Endothelial cell of umbilical vein (primary cell): Measurements from ENCODE around the gene TSPO. TPM values are rescaled to one million over a fixed set of nuclear protein-coding genes. Genes with fewer than 3 reads are reported as not detected.

Experiments used
- BruUV-seq: library from RNA; stranded (reverse); fragments of 400-500 nt; replicated peaks from 2 replicates; lab custom pipeline; 2021; lab: Mats Ljungman, UMichigan
- CTCF ChIA-PET: fragments of 300-600, 350-600 bp; sonication (Branson Sonifier 250); formaldehyde crosslinking; loops from one replicate; lab custom pipeline; 2021; ENCODE audit warnings: antibody characterized with exemption, inconsistent platforms; lab: Charles Lee
- POLR2A ChIA-PET: fragments of 300-600, 350-600 bp; sonication (Branson Sonifier 250); formaldehyde crosslinking; loops from one replicate; lab custom pipeline; 2021; ENCODE audit warnings: antibody characterized with exemption, inconsistent platforms; lab: Charles Lee
- DNase-seq: peaks from one replicate; pipeline ENCODE4 v3.0.0-alpha.2; 2011; ENCODE audit warnings: low read depth, low spot score
- FAIRE-seq: peaks from 2 replicates; lab custom pipeline; 2011; peaks lifted over from hg19 to GRCh38; lab: Jason Lieb, UNC
- H2AFZ ChIP-seq: 2 replicates; pipeline ENCODE4 v1.6.0; 2012; ENCODE audit warnings: low read depth, low read length, control low read depth, inconsistent platforms
- H3K27ac ChIP-seq: 2 replicates; pipeline ENCODE4 v1.5.1; 2011; ENCODE audit warnings: low read depth, mild to moderate bottlenecking, control low read depth, low read length, moderate library complexity; ENCODE audit not compliant: insufficient read depth
- H3K27me3 ChIP-seq, 2 experiments: 2 replicates each; pipeline versions ENCODE4 v1.6.0 to v1.6.1; 2011; ENCODE audit warnings: low read length in 2 of 2, mixed read lengths in 1 of 2; ENCODE audit not compliant: control insufficient read depth in 2 of 2, insufficient read depth in 2 of 2
- H3K36me3 ChIP-seq, 2 experiments: 2 replicates in 1 of 2; 3 replicates in 1 of 2; pipeline ENCODE4 v1.5.1; 2011; ENCODE audit warnings: low read length in 2 of 2, mild to moderate bottlenecking in 1 of 2, moderate library complexity in 1 of 2; ENCODE audit not compliant: control insufficient read depth in 2 of 2, insufficient read depth in 2 of 2; ENCODE audit errors: extremely low read depth in 1 of 2
- H3K4me1 ChIP-seq: 3 replicates; pipeline ENCODE4 v1.5.1; 2011; ENCODE audit warnings: mild to moderate bottlenecking, low read length; ENCODE audit not compliant: control insufficient read depth, insufficient read depth; ENCODE audit errors: extremely low read depth
- H3K4me2 ChIP-seq: 2 replicates; pipeline ENCODE4 v1.6.1; 2011; ENCODE audit warnings: low read length, control low read depth, mixed read lengths; ENCODE audit not compliant: insufficient read depth
- H3K4me3 ChIP-seq, 3 experiments: fragments of 200-600 bp in 1 of 3; sonication (generic), shearing (Covaris generic) in 1 of 3; replicated peaks in 1 of 3; 2 replicates each; pipeline ENCODE4 v1.5.1; 2011 to 2016; ENCODE audit warnings: control low read depth in 3 of 3, low read length in 3 of 3, mild to moderate bottlenecking in 2 of 3, inconsistent platforms in 1 of 3, low read depth in 1 of 3, moderate library complexity in 1 of 3; ENCODE audit not compliant: insufficient read depth in 1 of 3
- H3K79me2 ChIP-seq: 2 replicates; pipeline ENCODE4 v1.6.0; 2012; ENCODE audit warnings: low read length, inconsistent platforms; ENCODE audit not compliant: control insufficient read depth, insufficient read depth
- H3K9ac ChIP-seq: replicated peaks from 2 replicates; pipeline ENCODE3; 2011; ENCODE audit warnings: low read length, control low read depth; ENCODE audit not compliant: insufficient read depth; ENCODE audit errors: extremely low read depth
- H3K9me1 ChIP-seq: replicated peaks from 3 replicates; pipeline ENCODE4 v1.6.0; 2011; ENCODE audit warnings: mild to moderate bottlenecking, low read length; ENCODE audit not compliant: control insufficient read depth, insufficient read depth; ENCODE audit errors: extremely low read depth
- H3K9me3 ChIP-seq: replicated peaks from 2 replicates; pipeline ENCODE4 v1.5.1; 2012; ENCODE audit warnings: low read length, inconsistent platforms; ENCODE audit not compliant: control insufficient read depth, insufficient read depth
- H4K20me1 ChIP-seq: replicated peaks from 2 replicates; pipeline ENCODE3; 2011; ENCODE audit warnings: mild to moderate bottlenecking, low read length; ENCODE audit not compliant: control insufficient read depth, insufficient read depth; ENCODE audit errors: extremely low read depth
- EZH2 ChIP-seq: IDR thresholded peaks from 2 replicates; pipeline ENCODE4 v1.6.1; 2012; ENCODE audit warnings: borderline replicate concordance, low read depth, mild to moderate bottlenecking, moderate library complexity, low read length, inconsistent platforms; ENCODE audit not compliant: severe bottlenecking
- FOS ChIP-seq: IDR thresholded peaks from 2 replicates; pipeline ENCODE4 v1.6.1; 2011; ENCODE audit warnings: mild to moderate bottlenecking, low read length, moderate library complexity, borderline replicate concordance; ENCODE audit not compliant: insufficient read depth
- GATA2 ChIP-seq: IDR thresholded peaks from 2 replicates; pipeline ENCODE4 v1.7.0; 2011; ENCODE audit warnings: low read depth, mild to moderate bottlenecking, moderate library complexity, mixed read lengths, low read length; ENCODE audit not compliant: insufficient read length, insufficient read depth
- JUN ChIP-seq: IDR thresholded peaks from 2 replicates; pipeline ENCODE4 v1.6.1; 2011; ENCODE audit warnings: borderline replicate concordance, low read depth; ENCODE audit not compliant: insufficient read length, insufficient read depth
- MYC ChIP-seq: IDR thresholded peaks from one replicate; pipeline ENCODE4 v1.6.1; 2011; ENCODE audit warnings: mild to moderate bottlenecking, low read depth, low read length
- POLR2A ChIP-seq: IDR thresholded peaks from 2 replicates; pipeline ENCODE4 v1.6.1; 2012; ENCODE audit warnings: low read depth, mild to moderate bottlenecking, control low read depth, low read length
- POLR2AphosphoS5 ChIP-seq: IDR thresholded peaks from 2 replicates; pipeline ENCODE4 v1.6.1; 2012; ENCODE audit warnings: low read depth, mild to moderate bottlenecking, control low read depth, low read length, moderate library complexity; ENCODE audit not compliant: insufficient read depth
- dilution Hi-C: fragments of 300-500 bp; cut with MboI; formaldehyde crosslinking; loops from one replicate; pipeline ENCODE4 v1.15.0; 2019; ENCODE audit warnings: low sequenced_read_pairs; ENCODE audit not compliant: extremely low pct_ligation_motif_present
- intact Hi-C: fragments of 100-400 bp; cut with micrococcal nuclease; formaldehyde crosslinking; loops from one replicate; pipeline ENCODE4 v1.10.0; 2022
- polyA plus RNA-seq, 4 experiments: library from polyadenylated mRNA; depleted of rRNA in 3 of 4; stranded (reverse) in 3 of 4; unstranded in 1 of 4; fragments of >200 nt; gene quantifications; 2 replicates each; pipeline versions ENCODE4 v1.2.1 to v1.2.3, GENCODE V29; 2011 to 2012; ENCODE audit warnings: missing spikeins in 1 of 4
- total RNA-seq: library from RNA; stranded (reverse); gene quantifications from 2 replicates; pipeline ENCODE4 v1.2.3, GENCODE V29; 2021
- TF ChIP-seq, protein P1 (sequence below), 2 donors: IDR thresholded peaks; 1 replicate in 1 of 2; 2 replicates in 1 of 2; pipeline ENCODE4 v1.5.1; 2011; ENCODE audit warnings: low read length in 2 of 2, mild to moderate bottlenecking in 2 of 2, moderate library complexity in 2 of 2, control low read depth in 1 of 2, inconsistent platforms in 1 of 2, low read depth in 1 of 2; ENCODE audit not compliant: insufficient read depth in 1 of 2; ENCODE audit errors: extremely low read depth in 1 of 2
- TF ChIP-seq, protein P2 (sequence below): IDR thresholded peaks from 2 replicates; pipeline ENCODE4 v1.6.1; 2011; ENCODE audit not compliant: insufficient read depth, insufficient read length

Gene TSPO
- total and polyA plus RNA-seq, 2 donors (not counting 3 experiments of a cell fraction or from before 2014, with no cell fraction given), result 328 to 720 TPM

DNA sequence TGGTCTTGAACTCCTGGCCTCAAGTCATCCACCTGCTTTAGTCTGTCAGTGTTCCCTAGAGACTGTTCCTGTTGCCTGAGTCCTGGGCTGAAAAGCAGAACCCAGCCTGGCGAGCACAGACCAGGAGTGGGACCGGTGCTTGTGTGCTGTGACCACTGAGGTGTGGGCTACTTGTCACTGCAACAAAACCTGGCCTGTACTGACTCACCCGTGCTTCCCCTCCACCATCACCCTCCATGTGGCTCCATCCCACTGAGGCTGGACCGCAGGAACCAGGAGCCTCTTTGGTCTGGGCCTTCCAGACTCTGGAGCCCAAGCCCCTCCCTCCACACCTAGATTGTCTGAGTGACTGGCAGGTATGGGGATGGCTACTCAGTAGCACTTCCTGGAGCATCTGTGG is 16.8 kb upstream of the TSPO start:
- Histone ChIP-seq H3K9me3 (no peaks in the 10 kb centered on the region), H3K4me3 (no peak overlapping the region), H2AFZ (no peak overlapping the region), H4K20me1 (no peaks in the 10 kb centered on the region), H3K4me2 (no peak overlapping the region), H3K36me3 (peaks cover 0 to 23% of the 10 kb centered on the region in 2 experiments), H3K9ac (no peak overlapping the region), H3K27me3 (no peaks in the 10 kb centered on the region), H3K9me1 (no peaks in the 10 kb centered on the region), H3K4me1 (no peaks in the 10 kb centered on the region), H3K79me2 (no peaks in the 10 kb centered on the region), H3K27ac (no peak overlapping the region)
- dilution Hi-C loops, result no loop called here
- no peak for FAIRE-seq
- CTCF ChIA-PET, result interaction anchor here (4.4 kb wide), 1 partner anchor 25 kb away, joined by 17 read pairs; the partner anchor contains the start of gene BIK
- intact Hi-C loops, result no loop called here
- TF ChIP-seq, protein P1, sequence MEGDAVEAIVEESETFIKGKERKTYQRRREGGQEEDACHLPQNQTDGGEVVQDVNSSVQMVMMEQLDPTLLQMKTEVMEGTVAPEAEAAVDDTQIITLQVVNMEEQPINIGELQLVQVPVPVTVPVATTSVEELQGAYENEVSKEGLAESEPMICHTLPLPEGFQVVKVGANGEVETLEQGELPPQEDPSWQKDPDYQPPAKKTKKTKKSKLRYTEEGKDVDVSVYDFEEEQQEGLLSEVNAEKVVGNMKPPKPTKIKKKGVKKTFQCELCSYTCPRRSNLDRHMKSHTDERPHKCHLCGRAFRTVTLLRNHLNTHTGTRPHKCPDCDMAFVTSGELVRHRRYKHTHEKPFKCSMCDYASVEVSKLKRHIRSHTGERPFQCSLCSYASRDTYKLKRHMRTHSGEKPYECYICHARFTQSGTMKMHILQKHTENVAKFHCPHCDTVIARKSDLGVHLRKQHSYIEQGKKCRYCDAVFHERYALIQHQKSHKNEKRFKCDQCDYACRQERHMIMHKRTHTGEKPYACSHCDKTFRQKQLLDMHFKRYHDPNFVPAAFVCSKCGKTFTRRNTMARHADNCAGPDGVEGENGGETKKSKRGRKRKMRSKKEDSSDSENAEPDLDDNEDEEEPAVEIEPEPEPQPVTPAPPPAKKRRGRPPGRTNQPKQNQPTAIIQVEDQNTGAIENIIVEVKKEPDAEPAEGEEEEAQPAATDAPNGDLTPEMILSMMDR (IDR thresholded peaks at IDR 0.05; ENCODE audit: extremely low read depth in 1 of 2, insufficient read depth in 1 of 2, low read depth in 1 of 2, low read length in 2 of 2), result no peak
- no peak for TF ChIP-seq FOS
- no peak for TF ChIP-seq JUN
- no peak for TF ChIP-seq EZH2
- TF ChIP-seq POLR2AphosphoS5, result no peak
- no peak for TF ChIP-seq GATA2
- no peak for TF ChIP-seq MYC
- TF ChIP-seq, protein P2, sequence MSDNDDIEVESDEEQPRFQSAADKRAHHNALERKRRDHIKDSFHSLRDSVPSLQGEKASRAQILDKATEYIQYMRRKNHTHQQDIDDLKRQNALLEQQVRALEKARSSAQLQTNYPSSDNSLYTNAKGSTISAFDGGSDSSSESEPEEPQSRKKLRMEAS, result no peak
- TF ChIP-seq POLR2A, result no peak
- DNase-seq, result no peak
- no TSS peak for BruUV-seq
- POLR2A ChIA-PET, result no interaction called here
